GM12875 (cell line): Measurements from ENCODE around the gene MCU.

Source experiments
- H3K4me3 ChIP-seq: one replicate; pipeline ENCODE4 v1.5.1; 2011; ENCODE audit warnings: low read depth, low read length, control low read depth
- TF ChIP-seq, protein P1 (sequence below): IDR thresholded peaks from 2 replicates; pipeline ENCODE4 v1.5.1; 2011; ENCODE audit warnings: low read depth, mild to moderate bottlenecking, control low read depth, inconsistent platforms, low read length, moderate library complexity, borderline replicate concordance; ENCODE audit not compliant: insufficient read depth

The MCU gene

DNA sequence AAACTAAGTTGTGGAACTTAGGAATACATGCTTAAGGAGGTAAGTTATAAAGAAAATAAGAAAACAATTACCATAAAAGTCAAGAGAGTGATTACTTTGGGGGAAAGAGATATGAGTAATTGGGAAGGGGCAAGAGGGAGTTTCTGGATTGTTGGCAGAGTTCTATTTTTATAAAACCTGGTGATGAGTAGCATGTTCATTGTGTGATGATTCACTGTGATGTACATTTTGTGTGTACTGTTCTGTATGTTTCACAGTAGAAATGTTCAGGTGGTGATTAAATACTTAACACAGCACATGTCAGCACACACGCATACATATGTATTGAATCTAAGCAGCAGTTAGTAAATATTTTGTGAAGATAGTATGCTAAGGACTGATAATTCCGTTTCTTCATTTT, 191.9 kb downstream of the MCU start:
- H3K4me3 ChIP-seq, result no peak overlapping the region
- TF ChIP-seq, protein P1, sequence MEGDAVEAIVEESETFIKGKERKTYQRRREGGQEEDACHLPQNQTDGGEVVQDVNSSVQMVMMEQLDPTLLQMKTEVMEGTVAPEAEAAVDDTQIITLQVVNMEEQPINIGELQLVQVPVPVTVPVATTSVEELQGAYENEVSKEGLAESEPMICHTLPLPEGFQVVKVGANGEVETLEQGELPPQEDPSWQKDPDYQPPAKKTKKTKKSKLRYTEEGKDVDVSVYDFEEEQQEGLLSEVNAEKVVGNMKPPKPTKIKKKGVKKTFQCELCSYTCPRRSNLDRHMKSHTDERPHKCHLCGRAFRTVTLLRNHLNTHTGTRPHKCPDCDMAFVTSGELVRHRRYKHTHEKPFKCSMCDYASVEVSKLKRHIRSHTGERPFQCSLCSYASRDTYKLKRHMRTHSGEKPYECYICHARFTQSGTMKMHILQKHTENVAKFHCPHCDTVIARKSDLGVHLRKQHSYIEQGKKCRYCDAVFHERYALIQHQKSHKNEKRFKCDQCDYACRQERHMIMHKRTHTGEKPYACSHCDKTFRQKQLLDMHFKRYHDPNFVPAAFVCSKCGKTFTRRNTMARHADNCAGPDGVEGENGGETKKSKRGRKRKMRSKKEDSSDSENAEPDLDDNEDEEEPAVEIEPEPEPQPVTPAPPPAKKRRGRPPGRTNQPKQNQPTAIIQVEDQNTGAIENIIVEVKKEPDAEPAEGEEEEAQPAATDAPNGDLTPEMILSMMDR, result no peak

DNA sequence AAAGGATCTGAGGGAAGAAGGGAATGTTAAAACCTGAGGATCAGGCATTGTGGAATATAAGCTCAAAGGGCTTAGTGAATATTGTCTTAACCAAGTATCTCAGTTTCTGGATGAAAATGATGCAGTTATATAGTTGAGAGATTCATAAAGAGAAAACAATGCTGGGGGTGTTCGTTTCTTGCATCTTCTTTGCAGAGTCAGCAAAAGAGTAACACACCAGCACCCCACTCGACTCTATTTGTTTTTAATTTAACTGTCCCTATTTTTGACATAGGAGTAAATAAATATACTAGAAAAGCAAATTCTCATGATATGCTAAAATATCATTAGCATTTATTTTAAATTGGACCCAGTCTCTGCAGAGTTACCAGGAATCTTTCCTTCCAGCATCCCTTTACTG, 194.0 kb downstream of the MCU start:
- TF ChIP-seq, protein P1, result no peak
- H3K4me3 ChIP-seq, result no peak overlapping the region

DNA sequence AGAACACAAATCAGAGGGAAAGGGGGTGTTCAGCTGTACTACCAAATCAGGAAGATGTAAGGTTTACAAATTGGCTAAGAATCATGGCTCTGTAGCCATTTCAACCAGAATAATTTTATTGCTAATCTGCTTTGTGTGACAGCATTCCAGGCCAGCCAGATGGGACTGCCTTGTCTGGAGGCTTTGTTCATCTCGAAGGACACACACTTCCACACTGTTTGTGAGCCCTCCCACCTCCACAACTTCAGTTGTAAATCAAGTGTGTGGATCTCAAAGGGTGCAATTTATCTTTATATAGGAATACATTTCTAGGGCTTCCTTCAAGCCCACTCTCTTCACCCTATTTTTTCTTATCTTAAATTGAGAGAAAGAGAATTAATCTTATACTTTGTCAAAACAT, 194.7 kb downstream of the MCU start:
- no peak overlapping the region for H3K4me3 ChIP-seq
- TF ChIP-seq, protein P1, result no peak

DNA sequence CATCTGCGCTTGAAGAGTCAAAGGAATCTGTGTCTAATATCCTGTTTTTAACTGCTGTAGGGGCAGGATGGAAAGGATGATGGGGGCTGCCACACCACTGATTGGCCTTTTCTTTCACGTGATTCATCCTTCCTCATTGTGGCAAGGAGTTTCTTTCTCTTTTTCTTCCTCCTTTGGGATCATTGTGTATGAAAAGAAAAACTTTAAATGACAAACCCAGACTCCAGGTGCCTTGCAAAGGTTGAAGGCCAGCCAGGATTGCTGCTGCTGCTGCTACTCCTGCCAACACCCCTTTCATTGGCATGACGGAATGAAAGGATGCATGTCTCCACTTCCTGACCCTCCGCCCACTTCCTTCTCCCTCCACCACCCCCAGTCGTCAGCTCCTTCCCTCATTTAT, 195.1 kb downstream of the MCU start:
- TF ChIP-seq, protein P1, result no peak
- no peak overlapping the region for H3K4me3 ChIP-seq

DNA sequence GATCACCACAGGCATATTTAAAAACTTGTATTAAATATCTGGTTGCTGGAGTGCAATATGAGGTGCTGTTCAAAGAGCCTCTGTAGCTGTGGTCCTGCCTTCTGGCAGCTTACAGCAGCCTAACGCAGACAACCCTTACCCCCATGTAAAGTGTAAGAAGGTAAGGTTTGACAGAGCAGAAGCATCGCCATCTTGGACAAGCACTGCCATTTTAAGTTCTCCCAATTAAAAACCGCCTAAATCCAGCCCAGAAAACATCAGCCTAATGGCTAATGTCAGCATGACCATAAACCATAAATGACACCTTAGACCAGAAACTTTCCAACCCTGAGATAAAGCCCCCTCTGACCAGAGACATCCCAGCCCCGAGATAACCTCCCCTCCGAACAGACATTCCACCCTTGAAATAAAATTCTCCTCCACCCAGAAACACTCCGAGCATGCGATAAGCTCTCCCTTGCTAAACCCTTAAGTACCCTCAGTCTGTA, 196.3 kb downstream of the MCU start:
- H3K4me3 ChIP-seq, result no peak overlapping the region

DNA sequence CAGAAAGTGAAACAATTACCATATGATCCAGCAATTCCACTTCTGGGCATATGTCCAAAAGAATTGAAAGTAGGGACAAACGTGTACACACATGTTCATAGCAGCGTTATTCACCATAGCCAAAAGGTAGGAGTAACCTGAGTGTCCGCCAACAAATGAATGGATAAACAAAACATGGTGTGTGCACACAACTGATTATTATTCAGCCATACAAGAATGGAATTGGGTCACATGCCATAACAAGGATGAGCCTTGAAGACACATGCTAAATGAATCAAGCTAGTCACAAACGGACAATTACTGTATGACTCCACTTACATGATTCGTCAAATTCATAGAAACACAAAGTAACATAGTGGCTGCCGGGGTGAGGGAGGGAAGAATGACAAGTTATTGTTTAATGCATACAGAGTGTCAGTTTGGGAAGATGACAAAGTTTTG, 197.5 kb downstream of the MCU start:
- TF ChIP-seq, protein P1, result no peak
- no peak overlapping the region for H3K4me3 ChIP-seq

More for the DNA sequence above, 196.3 kb downstream of the MCU start:
- TF ChIP-seq, protein P1, result no peak

DNA sequence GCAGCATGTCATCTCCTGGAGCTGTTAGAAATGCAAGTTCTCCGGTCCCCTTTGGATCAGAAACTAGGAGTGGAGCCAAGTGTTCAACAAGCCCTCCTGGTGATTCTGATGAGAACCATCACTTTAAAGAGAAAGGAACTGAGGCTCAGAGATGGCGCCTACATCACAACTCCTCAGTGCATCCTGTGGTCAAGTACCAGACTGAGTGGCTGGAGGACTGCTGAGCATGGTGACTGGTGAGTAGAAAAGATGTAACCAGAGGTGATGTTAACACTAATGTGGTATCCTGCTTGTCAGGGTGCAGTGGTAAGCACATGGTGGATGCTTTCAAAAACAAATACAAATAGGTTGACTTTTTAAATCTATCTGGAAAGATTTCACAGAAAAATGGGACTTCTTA, 198.1 kb downstream of the MCU start:
- TF ChIP-seq, protein P1, result no peak
- no peak overlapping the region for H3K4me3 ChIP-seq
